GM12878 (cell line): Measurements from ENCODE around the gene IFT122. TPM values are rescaled to one million over a fixed set of nuclear protein-coding genes. Genes with fewer than 3 reads are reported as not detected.

ENCODE experiments used
- ATAC-seq: fragments of 200-7000 bp; cut with Tn5 transposase; 3 replicates; pipeline ENCODE4 v1.9.1; 2020; ENCODE audit warnings: mild to moderate bottlenecking, moderate library complexity
- BruUV-seq: library from RNA; stranded (reverse); fragments of 400-500 nt; replicated peaks from 2 replicates; lab custom pipeline; 2021; lab: Mats Ljungman, UMichigan
- CTCF ChIA-PET: fragments of 300-600 bp; sonication (Branson Sonifier 250); formaldehyde crosslinking; extraction: SDS; loops from one replicate; lab custom pipeline; 2021; ENCODE audit warnings: inconsistent platforms; lab: Yijun Ruan, JAX
- POLR2A ChIA-PET: fragments of 350-600 bp; formaldehyde crosslinking; extraction: SDS; loops from one replicate; lab custom pipeline; 2021; ENCODE audit warnings: inconsistent platforms; lab: Charles Lee
- RAD21 ChIA-PET: fragments of 300-600 bp; sonication (Branson Sonifier 250); formaldehyde crosslinking; loops from one replicate; lab custom pipeline; 2023; ENCODE audit warnings: antibody characterized with exemption; ENCODE audit not compliant: unreplicated experiment; lab: Charles Lee
- SMC1A ChIA-PET: fragments of 300-600 bp; sonication (Branson Sonifier 250); formaldehyde crosslinking; loops from one replicate; lab custom pipeline; 2023; ENCODE audit not compliant: unreplicated experiment, uncharacterized antibody; lab: Charles Lee
- DNase-seq: peaks from one replicate; pipeline ENCODE4 v3.0.0-alpha.2; 2011; ENCODE audit warnings: low read depth, low spot score
- FAIRE-seq: peaks from 3 replicates; lab custom pipeline; 2011; peaks lifted over from hg19 to GRCh38; lab: Jason Lieb, UNC
- H2AFZ ChIP-seq: 2 replicates; pipeline ENCODE4 v1.6.0; 2011; ENCODE audit warnings: low read depth, low read length, control low read depth; ENCODE audit not compliant: control insufficient read depth
- H3K27ac ChIP-seq: 2 replicates; pipeline ENCODE4 v1.5.1; 2011; ENCODE audit warnings: control low read depth; ENCODE audit not compliant: control insufficient read depth, insufficient read depth
- H3K27me3 ChIP-seq, 2 experiments: replicated peaks in 1 of 2; 2 replicates each; pipeline versions ENCODE4 v1.6.0 to v1.6.1; 2011; ENCODE audit warnings: low read length in 1 of 2; ENCODE audit not compliant: control insufficient read depth in 2 of 2, insufficient read depth in 2 of 2
- H3K36me3 ChIP-seq, 2 experiments: 2 replicates each; pipeline ENCODE4 v1.5.1; 2011; ENCODE audit warnings: low read length in 1 of 2; ENCODE audit not compliant: control insufficient read depth in 2 of 2, insufficient read depth in 2 of 2
- H3K4me1 ChIP-seq: 2 replicates; pipeline ENCODE4 v1.6.1; 2011; ENCODE audit warnings: mild to moderate bottlenecking, low read length, moderate library complexity, mixed read lengths; ENCODE audit not compliant: control insufficient read depth, insufficient read depth
- H3K4me2 ChIP-seq: 2 replicates; pipeline ENCODE4 v1.6.0; 2011; ENCODE audit warnings: control low read depth; ENCODE audit not compliant: control insufficient read depth, insufficient read depth
- H3K4me3 ChIP-seq: fragments of 200-600 bp; sonication (generic); 2 replicates; pipeline ENCODE4 v1.5.1; 2016
- H3K79me2 ChIP-seq: 2 replicates; pipeline ENCODE4 v1.6.0; 2011; ENCODE audit warnings: low read length; ENCODE audit not compliant: control insufficient read depth, insufficient read depth
- H3K9ac ChIP-seq: 2 replicates; pipeline ENCODE4 v1.8.0; 2011; ENCODE audit warnings: low read length, control low read depth, mixed read lengths; ENCODE audit not compliant: control insufficient read depth, insufficient read depth
- H3K9me3 ChIP-seq: replicated peaks from 3 replicates; pipeline ENCODE4 v1.5.1; 2011; ENCODE audit warnings: mild to moderate bottlenecking, low read length; ENCODE audit not compliant: control insufficient read depth, insufficient read depth
- H4K20me1 ChIP-seq: 2 replicates; pipeline ENCODE4 v1.6.0; 2011; ENCODE audit not compliant: control insufficient read depth, insufficient read depth
- ATF7 ChIP-seq: fragments of 450-650 bp; IDR thresholded peaks from 2 replicates; pipeline ENCODE4 v1.6.1; 2016; ENCODE audit warnings: low read depth, mild to moderate bottlenecking
- CEBPZ ChIP-seq: fragments of 150-350 bp; IDR thresholded peaks from 2 replicates; pipeline ENCODE4 v1.6.1; 2016; ENCODE audit warnings: low read depth, low read length
- E2F4 ChIP-seq: IDR thresholded peaks from 2 replicates; pipeline ENCODE4 v1.6.1; 2012; ENCODE audit warnings: low read depth, low read length, improper control_type of control experiment
- E4F1 ChIP-seq: fragments of 450-650 bp; IDR thresholded peaks from 2 replicates; pipeline ENCODE4 v1.6.1; 2018; ENCODE audit warnings: borderline replicate concordance, mild to moderate bottlenecking; ENCODE audit not compliant: partially characterized antibody
- NFXL1 ChIP-seq: fragments of 450-650 bp; IDR thresholded peaks from 2 replicates; pipeline ENCODE4 v1.6.1; 2017; ENCODE audit warnings: antibody characterized with exemption, mild to moderate bottlenecking, borderline replicate concordance
- POLR2A ChIP-seq: IDR thresholded peaks from 2 replicates; pipeline ENCODE4 v1.6.1; 2011; ENCODE audit warnings: low read depth, mild to moderate bottlenecking, low read length
- RAD51 ChIP-seq: fragments of 450-650 bp; IDR thresholded peaks from 2 replicates; pipeline ENCODE4 v1.6.1; 2016; ENCODE audit warnings: moderate library complexity, mild to moderate bottlenecking, inconsistent platforms
- SP1 ChIP-seq: IDR thresholded peaks from one replicate; pipeline ENCODE4 v1.6.1; 2011; ENCODE audit warnings: low read depth, low read length
- TCF7 ChIP-seq: IDR thresholded peaks from 2 replicates; pipeline ENCODE4 v1.6.1; 2014; ENCODE audit warnings: antibody characterized with exemption, borderline replicate concordance
- WRNIP1 ChIP-seq: IDR thresholded peaks from 2 replicates; pipeline ENCODE4 v1.6.1; 2011; ENCODE audit warnings: low read depth, low read length, improper control_type of control experiment, borderline replicate concordance
- ZNF592 ChIP-seq: fragments of 450-650 bp; IDR thresholded peaks from 2 replicates; pipeline ENCODE4 v1.6.1; 2017; ENCODE audit warnings: mild to moderate bottlenecking, moderate library complexity
- ZZZ3 ChIP-seq: IDR thresholded peaks from 2 replicates; pipeline ENCODE4 v1.6.1; 2011; ENCODE audit warnings: low read depth; ENCODE audit not compliant: control insufficient read depth, insufficient read length
- WGBS: methylation state at CpG from one replicate; pipeline ENCODE4 v1.1.6; 2016; ENCODE audit warnings: low lambda C conversion rate; ENCODE audit not compliant: insufficient replicate concordance, insufficient coverage; ENCODE audit errors: missing lambda C conversion rate; 5-methylcytosine and 5-hydroxymethylcytosine counted together
- in situ Hi-C: fragments of 300-500 bp; cut with MboI; formaldehyde crosslinking; loops from 9 replicates; pipeline ENCODE4 v1.14.3; 2018; ENCODE audit warnings: mixed read lengths
- intact Hi-C: fragments of 100-400 bp; cut with micrococcal nuclease; formaldehyde crosslinking; loops from one replicate; pipeline ENCODE4 v1.14.2; 2022; ENCODE audit not compliant: unreplicated experiment
- polyA plus RNA-seq, 11 experiments: library from polyadenylated mRNA; depleted of rRNA in 4 of 11; unstranded in 6 of 11; stranded (reverse) in 5 of 11; fragments of >200 nt; fragmentation: Nextera tagmentation in 4 of 11; fragmentation: Illumina TruSeq in 1 of 11; extraction: Ambion mirVana in 4 of 11; extraction: Trizol in 1 of 11; gene quantifications; 1 replicate in 1 of 11; 2 replicates in 10 of 11; pipeline versions ENCODE4 v1.2.1 to v1.2.3, GENCODE V29; 2011 to 2016; ENCODE audit warnings: inconsistent platforms in 2 of 11, missing spikeins in 2 of 11, low read depth in 1 of 11
- total RNA-seq, 4 experiments: library from RNA; depleted of rRNA in 3 of 4; stranded (reverse); fragments of >200 nt in 3 of 4; fragmentation: Illumina TruSeq in 1 of 4; extraction: Trizol in 1 of 4; gene quantifications; 2 replicates each; pipeline versions ENCODE4 v1.2.1 to v1.2.3, GENCODE V29; 2013 to 2021

Gene IFT122
- total and polyA plus RNA-seq, 10 of the 15 experiments (the other 5 are each of a cell fraction or from before 2014, with no cell fraction given) = 1.8 to 19.2 (median 8.4) TPM

- CTCF ChIA-PET = interaction anchor here (3.9 kb wide), 1 partner anchor 65 kb away, joined by 15 read pairs; no protein-coding TSS in a partner anchor
- Histone ChIP-seq H3K27ac (no peak overlapping the region), H3K9ac (no peak overlapping the region), H3K9me3 (no peaks in the 10 kb centered on the region), H3K79me2 (no peaks in the 10 kb centered on the region), H4K20me1 (no peaks in the 10 kb centered on the region), H2AFZ (no peak overlapping the region), H3K4me3 (no peak overlapping the region), H3K4me2 (no peak overlapping the region), H3K27me3 (peaks cover 2 to 7% of the 10 kb centered on the region in 2 experiments; a peak in 3 of 4 replicates), H3K36me3 (no peaks in the 10 kb centered on the region), H3K4me1 (no peaks in the 10 kb centered on the region)
- in situ Hi-C loops (no loop called here), intact Hi-C loops (no loop called here)
- SMC1A ChIA-PET = interaction anchor here (0.9 to 1.5 kb wide), 2 partner anchors 9 to 22 kb away, joined by 3 to 4 read pairs; no protein-coding TSS in a partner anchor
- BruUV-seq = no TSS peak
- TF ChIP-seq NFXL1 = no peak
- no peak for TF ChIP-seq RAD51
- TF ChIP-seq E4F1 = no peak
- TF ChIP-seq ATF7 = no peak
- TF ChIP-seq TCF7 = no peak
- no peak for TF ChIP-seq POLR2A
- no peak for TF ChIP-seq E2F4
- no peak for TF ChIP-seq ZNF592
- TF ChIP-seq ZZZ3 = no peak
- TF ChIP-seq WRNIP1 = no peak
- no peak for TF ChIP-seq CEBPZ
- no peak for TF ChIP-seq SP1
- ATAC-seq (no peak), DNase-seq (no peak), FAIRE-seq (no peak)
- RAD21 ChIA-PET = no interaction called here
- POLR2A ChIA-PET = no interaction called here
- 30% methylated on average over 15 of the region's 15 CpGs for WGBS
These were observed 115.1 kb downstream of the IFT122 start for GRCh38 chr3:129555153-129555550.
